Measurements from ENCODE around the gene ASTN2.

DNA sequence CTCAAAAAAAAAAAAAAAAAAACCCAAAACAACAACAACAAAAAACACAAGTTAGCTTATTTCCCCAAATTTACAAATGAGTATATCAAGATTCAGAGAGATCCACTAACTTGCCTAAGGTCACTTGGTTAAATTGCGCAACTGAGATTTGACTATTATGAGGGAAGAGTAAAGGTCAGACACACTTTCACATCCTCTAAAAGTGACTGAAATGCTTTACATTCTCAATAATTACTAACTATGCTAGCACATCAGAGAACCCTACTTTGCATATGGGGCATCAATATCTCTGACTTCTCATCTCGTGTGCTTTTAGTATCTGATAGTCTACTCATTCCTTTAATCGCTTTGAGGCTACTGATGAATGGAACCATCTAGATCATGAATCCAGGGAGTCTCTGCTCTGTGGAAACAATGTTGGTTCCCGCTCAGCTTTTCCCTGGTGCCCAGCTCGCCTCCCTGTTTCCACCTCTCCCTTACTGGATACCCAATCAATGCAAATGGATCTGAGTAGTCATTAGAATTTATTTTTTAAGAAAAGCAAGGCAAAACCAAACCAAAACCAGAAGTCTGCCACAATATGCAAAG, 909.9 kb downstream of the ASTN2 start:
- TF ChIP-seq POLR2A (IDR thresholded peaks at IDR 0.05) = no peak
- TF ChIP-seq, protein P1, sequence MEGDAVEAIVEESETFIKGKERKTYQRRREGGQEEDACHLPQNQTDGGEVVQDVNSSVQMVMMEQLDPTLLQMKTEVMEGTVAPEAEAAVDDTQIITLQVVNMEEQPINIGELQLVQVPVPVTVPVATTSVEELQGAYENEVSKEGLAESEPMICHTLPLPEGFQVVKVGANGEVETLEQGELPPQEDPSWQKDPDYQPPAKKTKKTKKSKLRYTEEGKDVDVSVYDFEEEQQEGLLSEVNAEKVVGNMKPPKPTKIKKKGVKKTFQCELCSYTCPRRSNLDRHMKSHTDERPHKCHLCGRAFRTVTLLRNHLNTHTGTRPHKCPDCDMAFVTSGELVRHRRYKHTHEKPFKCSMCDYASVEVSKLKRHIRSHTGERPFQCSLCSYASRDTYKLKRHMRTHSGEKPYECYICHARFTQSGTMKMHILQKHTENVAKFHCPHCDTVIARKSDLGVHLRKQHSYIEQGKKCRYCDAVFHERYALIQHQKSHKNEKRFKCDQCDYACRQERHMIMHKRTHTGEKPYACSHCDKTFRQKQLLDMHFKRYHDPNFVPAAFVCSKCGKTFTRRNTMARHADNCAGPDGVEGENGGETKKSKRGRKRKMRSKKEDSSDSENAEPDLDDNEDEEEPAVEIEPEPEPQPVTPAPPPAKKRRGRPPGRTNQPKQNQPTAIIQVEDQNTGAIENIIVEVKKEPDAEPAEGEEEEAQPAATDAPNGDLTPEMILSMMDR (IDR thresholded peaks at IDR 0.05) = no peak

All from prostate gland (tissue), 2 donors.